DND-41 (cell line): ENCODE results near the gene TRAIP.
A peak's percentile ranks its signal among the peaks of the same experiment; 100 is the strongest.
"Not testable (repeated sequence)": the region's sequence is repeated elsewhere in the genome, so short reads cannot be mapped to it uniquely, and the experiment has no call there.

Source experiments
- ATAC-seq: fragments of 200-7000 bp; cut with Tn5 transposase; 3 replicates; pipeline ENCODE4 v1.9.1; 2021; ENCODE audit warnings: low read depth; ENCODE audit not compliant: insufficient read depth
- DNase-seq: peaks from one replicate; pipeline ENCODE4 v3.0.0-alpha.2; 2020
- H2AFZ ChIP-seq: 2 replicates; pipeline ENCODE4 v1.6.0; 2012; ENCODE audit warnings: low read depth, low read length
- H3K27ac ChIP-seq: 2 replicates; pipeline ENCODE4 v1.5.1; 2012; ENCODE audit warnings: low read length, inconsistent platforms
- H3K27me3 ChIP-seq: fragments of 200-600 bp; sonication (generic); 2 replicates; pipeline ENCODE4 v1.6.0; 2012; ENCODE audit warnings: low read length, mild to moderate bottlenecking, inconsistent platforms; ENCODE audit not compliant: insufficient read depth, poor library complexity
- H3K36me3 ChIP-seq: 2 replicates; pipeline ENCODE4 v1.5.1; 2012; ENCODE audit warnings: low read length, inconsistent platforms; ENCODE audit not compliant: insufficient read depth
- H3K4me1 ChIP-seq: 2 replicates; pipeline ENCODE4 v1.5.1; 2012; ENCODE audit warnings: mild to moderate bottlenecking, low read length; ENCODE audit not compliant: insufficient read depth
- H3K4me2 ChIP-seq: 2 replicates; pipeline ENCODE4 v1.6.0; 2012; ENCODE audit warnings: mild to moderate bottlenecking, moderate library complexity, low read length, inconsistent platforms; ENCODE audit not compliant: insufficient read depth
- H3K4me3 ChIP-seq, 2 experiments: fragments of 200-600 bp in 1 of 2; shearing (Covaris generic) in 1 of 2; 2 replicates each; pipeline ENCODE4 v1.5.1; 2012 to 2016; ENCODE audit warnings: inconsistent platforms in 2 of 2, low read length in 2 of 2, mild to moderate bottlenecking in 2 of 2, low read depth in 1 of 2, moderate library complexity in 1 of 2
- H3K79me2 ChIP-seq: 2 replicates; pipeline ENCODE4 v1.6.0; 2012; ENCODE audit warnings: low read length, inconsistent platforms; ENCODE audit not compliant: insufficient read depth
- H3K9ac ChIP-seq: 2 replicates; pipeline ENCODE4 v1.6.0; 2012; ENCODE audit warnings: low read depth, mild to moderate bottlenecking, inconsistent platforms, low read length, moderate library complexity
- H3K9me3 ChIP-seq: 2 replicates; pipeline ENCODE4 v1.5.1; 2012; ENCODE audit warnings: low read length, moderate library complexity, mild to moderate bottlenecking, inconsistent platforms; ENCODE audit not compliant: insufficient read depth, severe bottlenecking
- H4K20me1 ChIP-seq: 2 replicates; pipeline ENCODE4 v1.6.0; 2012; ENCODE audit warnings: low read length; ENCODE audit not compliant: insufficient read depth
- CTCF ChIP-seq: IDR thresholded peaks from 2 replicates; pipeline ENCODE4 v1.5.1; 2012; ENCODE audit warnings: borderline replicate concordance, low read length, moderate library complexity, mild to moderate bottlenecking; ENCODE audit not compliant: poor library complexity, severe bottlenecking; ENCODE audit errors: extremely low read depth
- EZH2 ChIP-seq: IDR thresholded peaks from 3 replicates; pipeline ENCODE4 v1.6.1; 2012; ENCODE audit warnings: borderline replicate concordance, low read depth, mild to moderate bottlenecking, moderate library complexity, low read length, inconsistent platforms; ENCODE audit not compliant: severe bottlenecking

TRAIP gene

GRCh38 chr3:49786357-49787181 is 69.8 kb downstream of the TRAIP start, which contains the start of gene IP6K1:
IP6K1 (minus strand) TSS chr3:49786542; CDS start chr3:49748040, 38,502 bp downstream.
- Histone ChIP-seq H2AFZ (peak within 1 kb of the TSS; percentile 97), H4K20me1 (peaks cover 1% of the 10 kb centered on the region), H3K4me1 (peaks cover 40% of the 10 kb centered on the region), H3K4me2 (peak within 1 kb of the TSS; percentile 96), H3K27ac (peak within 1 kb of the TSS; percentile 89), H3K36me3 (peaks cover 22% of the 10 kb centered on the region), H3K4me3 (peak within 1 kb of the TSS; percentile 79 to 90), H3K27me3 (no peaks in the 10 kb centered on the region), H3K9ac (peak within 1 kb of the TSS; percentile 81), H3K9me3 (no peaks in the 10 kb centered on the region), H3K79me2 (peaks cover 53% of the 10 kb centered on the region)
- peak; percentile 98 for ATAC-seq
- TF ChIP-seq EZH2 (no peak), CTCF (no peak)
- DNase-seq = peak; percentile 100

- Histone ChIP-seq H3K36me3 (peaks cover 25% of the 10 kb centered on the region), H3K9me3 (no peaks in the 10 kb centered on the region), H4K20me1 (peaks cover 3% of the 10 kb centered on the region), H3K4me3 (peak overlapping the region; percentile 79 to 90), H3K4me1 (peaks cover 46% of the 10 kb centered on the region), H3K4me2 (peak overlapping the region; percentile 96), H2AFZ (peak overlapping the region; percentile 83), H3K27me3 (no peaks in the 10 kb centered on the region), H3K27ac (peak overlapping the region; percentile 65), H3K79me2 (peaks cover 61% of the 10 kb centered on the region), H3K9ac (peak overlapping the region; percentile 81)
- ATAC-seq (peak; percentile 44), DNase-seq (peak; percentile 40)
- no peak for TF ChIP-seq EZH2
- no peak for TF ChIP-seq CTCF
These were observed 70.6 kb downstream of the TRAIP start for GRCh38 chr3:49785565-49786356.

GRCh38 chr3:49782277-49782676 is 74.1 kb downstream of the TRAIP start:
- H3K4me3 ChIP-seq, H3K27me3 ChIP-seq, DNase-seq, H2AFZ ChIP-seq, H3K9ac ChIP-seq, H3K4me2 ChIP-seq, H3K9me3 ChIP-seq, ATAC-seq, H3K27ac ChIP-seq: not testable (repeated sequence)
- H3K79me2 ChIP-seq = peaks cover 95% of the 10 kb centered on the region
- peaks cover 19% of the 10 kb centered on the region for H4K20me1 ChIP-seq
- H3K36me3 ChIP-seq = peaks cover 42% of the 10 kb centered on the region
- H3K4me1 ChIP-seq = peaks cover 44% of the 10 kb centered on the region
